GM19193 (cell line): Measurements from ENCODE around the gene SH2D4B.

ENCODE experiments used
- POLR2A ChIP-seq: IDR thresholded peaks from 4 replicates; pipeline ENCODE4 v1.6.1; 2011; ENCODE audit not compliant: insufficient read depth, insufficient read length; ENCODE audit errors: extremely low read depth

Gene SH2D4B

DNA sequence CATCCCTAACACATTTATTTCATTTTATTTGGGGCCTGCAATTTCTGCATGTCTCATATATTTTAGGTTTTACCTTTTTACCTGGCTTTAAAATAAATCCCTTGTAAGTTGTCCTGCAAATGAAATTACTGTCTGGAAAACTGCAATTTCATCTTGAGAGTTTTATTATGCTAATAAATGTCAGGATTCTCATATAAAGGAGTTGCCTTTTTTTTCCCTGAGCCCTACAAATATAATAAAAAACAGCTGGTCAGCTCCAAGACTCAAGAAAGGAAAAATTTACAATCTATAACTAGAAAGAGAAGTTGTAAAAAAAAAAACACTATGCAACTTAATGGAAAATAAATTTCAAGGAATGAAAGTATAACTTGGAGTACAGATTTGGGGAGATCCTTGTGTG, 108.7 kb downstream of the SH2D4B start:
- no peak for TF ChIP-seq POLR2A

GRCh38 chr10:80647173-80647833, 109.6 kb downstream of the SH2D4B start:
- TF ChIP-seq POLR2A, result no peak

DNA sequence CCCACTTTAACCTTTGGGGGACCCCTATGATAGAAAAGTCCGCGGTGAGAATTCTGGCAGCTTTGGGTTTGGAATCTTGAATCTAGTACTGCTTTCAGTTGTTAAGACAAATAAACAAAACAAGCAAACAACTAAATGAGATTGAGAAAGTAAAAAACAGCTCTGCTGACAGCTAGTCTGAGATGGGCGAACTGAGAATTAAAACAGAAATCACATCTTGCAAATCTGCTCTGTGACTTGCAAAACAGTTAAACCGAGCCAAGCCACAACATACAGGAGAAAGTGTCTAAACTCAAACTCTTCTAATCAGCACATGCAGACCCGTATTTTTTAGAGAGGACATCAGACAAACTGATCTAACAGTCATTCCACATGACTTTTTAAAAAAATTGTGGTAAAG, 110.4 kb downstream of the SH2D4B start:
- TF ChIP-seq POLR2A, result no peak

DNA sequence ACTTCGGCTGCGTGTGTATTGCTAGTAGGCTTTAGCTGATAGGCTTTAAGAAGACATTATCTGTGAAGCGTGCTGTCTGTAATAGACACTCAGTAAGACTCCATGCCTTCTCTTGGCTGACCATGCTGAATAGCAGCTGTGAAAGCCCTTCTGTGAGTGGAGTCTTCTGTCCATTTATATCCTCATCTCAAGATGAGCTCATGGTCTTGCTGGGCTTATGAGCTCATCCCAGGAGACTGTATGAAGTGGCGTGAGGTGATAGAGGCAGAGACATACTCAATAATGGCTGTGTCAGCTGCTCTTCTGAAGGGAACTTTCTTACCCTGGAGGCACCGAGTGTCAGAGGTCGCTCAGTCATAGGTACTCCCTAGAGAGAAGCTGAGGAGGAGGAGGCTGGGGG, 111.5 kb downstream of the SH2D4B start:
- TF ChIP-seq POLR2A, result no peak

- TF ChIP-seq POLR2A, result no peak
These were observed 118.2 kb downstream of the SH2D4B start for GRCh38 chr10:80655898-80656297.

DNA sequence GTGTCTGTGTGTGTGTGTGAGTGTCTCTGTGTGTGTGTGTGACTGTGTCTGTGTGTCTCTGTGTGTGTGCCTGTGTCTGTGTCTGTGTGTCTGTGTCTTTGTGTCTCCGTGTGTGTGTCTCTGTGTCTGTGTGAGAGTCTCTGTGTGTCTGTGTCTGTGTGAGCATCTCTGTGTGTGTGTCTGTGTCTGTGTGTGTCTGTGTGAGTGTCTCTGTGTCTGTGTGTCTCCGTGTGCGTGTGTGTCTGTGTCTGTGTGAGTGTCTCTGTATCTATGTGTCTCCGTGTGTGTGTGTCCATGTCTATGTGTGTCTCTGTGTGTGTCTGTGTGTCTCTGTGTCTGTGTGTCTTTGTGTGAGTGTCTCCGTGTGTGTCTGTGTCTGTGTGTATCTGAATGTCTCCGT, 120.4 kb downstream of the SH2D4B start:
- TF ChIP-seq POLR2A, result no peak

DNA sequence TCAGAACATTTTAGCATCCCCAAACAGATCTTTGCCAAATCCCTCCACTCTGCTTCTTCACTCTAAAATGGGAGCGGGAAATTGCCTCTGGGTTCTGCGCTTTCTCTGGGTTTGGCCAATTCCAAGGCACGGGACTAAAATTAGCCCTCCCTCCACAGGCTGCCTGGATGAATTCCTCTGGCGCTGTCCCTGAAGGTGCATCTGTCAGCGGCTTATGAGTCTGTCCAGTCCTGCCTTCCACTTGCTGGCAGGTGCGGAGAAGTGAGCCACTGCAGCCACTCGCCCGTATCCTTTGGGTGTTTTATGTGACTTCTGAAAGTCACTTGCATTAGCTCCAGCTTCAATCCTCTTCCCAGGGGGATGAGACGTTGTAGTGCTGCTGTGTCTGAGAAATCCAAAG, 121.6 kb downstream of the SH2D4B start:
- no peak for TF ChIP-seq POLR2A

GRCh38 chr10:80660266-80660665, 122.6 kb downstream of the SH2D4B start:
- no peak for TF ChIP-seq POLR2A

DNA sequence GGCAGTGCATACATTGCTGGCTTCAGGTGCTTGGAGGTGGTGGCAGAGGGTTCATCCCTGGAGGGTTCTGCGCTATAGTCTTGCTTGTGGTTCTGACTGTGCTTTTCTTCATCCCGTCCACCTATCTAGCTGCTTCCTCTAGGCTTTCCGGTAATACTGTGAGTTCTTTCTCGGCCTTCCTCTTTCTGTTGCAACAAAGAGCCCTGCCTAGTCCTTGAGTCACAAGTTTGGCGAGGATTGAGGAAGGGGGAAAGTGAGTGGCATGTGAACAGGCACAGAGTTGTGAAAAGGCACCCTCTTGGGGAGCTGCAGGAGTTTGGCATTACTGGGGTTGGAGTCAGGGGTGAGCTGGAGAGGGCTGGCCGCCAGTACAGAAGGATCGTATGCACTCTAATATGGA, 123.0 kb downstream of the SH2D4B start:
- TF ChIP-seq POLR2A, result no peak

GRCh38 chr10:80661526-80661925, 123.8 kb downstream of the SH2D4B start:
- TF ChIP-seq POLR2A, result no peak

- no peak for TF ChIP-seq POLR2A
These were observed 124.9 kb downstream of the SH2D4B start for GRCh38 chr10:80662429-80663261.

DNA sequence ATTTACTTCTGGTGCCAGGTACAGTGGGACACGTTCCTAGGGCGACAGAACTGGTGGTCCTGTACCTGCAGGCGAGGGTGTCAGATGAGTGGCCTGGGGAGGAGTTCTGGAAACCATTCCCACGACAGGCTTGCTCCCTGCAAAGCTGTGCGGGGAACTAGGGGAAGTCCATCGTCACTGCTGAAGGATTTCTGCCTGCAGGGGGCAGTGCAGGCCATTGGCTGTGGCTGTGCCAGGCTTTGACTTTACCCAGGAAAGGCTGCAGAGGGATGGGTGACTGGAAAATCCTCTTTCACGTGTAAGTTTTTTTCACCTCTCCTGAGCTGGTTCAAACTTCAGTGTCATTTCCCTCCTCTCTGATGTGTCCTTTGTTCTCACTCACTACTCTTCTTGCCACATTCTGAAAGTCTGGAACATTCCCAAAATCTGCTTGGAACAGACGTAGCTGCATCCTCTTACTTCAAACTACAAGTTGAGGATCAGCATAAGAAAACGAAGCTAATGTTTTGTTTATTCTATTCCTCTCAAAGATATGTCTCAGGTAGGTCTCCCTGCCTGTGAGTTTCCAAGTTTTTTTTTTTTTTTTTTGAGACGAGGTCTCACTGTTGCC, 126.5 kb downstream of the SH2D4B start:
- no peak for TF ChIP-seq POLR2A

- TF ChIP-seq POLR2A, result no peak
These were observed 131.8 kb downstream of the SH2D4B start for GRCh38 chr10:80669485-80669884.

GRCh38 chr10:80670774-80671173, 133.1 kb downstream of the SH2D4B start:
- TF ChIP-seq POLR2A, result no peak

DNA sequence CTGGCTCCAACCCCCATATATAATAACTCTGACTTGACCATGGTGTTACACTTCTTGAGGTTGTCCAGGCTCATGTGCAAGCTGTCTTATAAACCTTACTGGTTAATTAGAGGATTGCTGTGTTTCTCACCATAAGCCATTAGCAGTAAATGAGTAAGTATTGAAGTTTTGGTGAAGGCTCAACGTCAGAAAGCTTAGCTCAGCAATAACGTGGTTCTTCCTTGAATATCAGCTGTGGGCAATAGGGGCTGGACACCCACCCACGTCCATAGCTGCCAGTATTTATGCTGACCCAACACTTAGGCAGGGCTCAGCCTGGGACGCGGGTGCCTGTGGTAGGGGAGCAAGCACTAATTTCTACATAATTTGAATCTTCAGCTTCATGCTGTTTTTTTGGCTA, 134.1 kb downstream of the SH2D4B start:
- no peak for TF ChIP-seq POLR2A

GRCh38 chr10:80672613-80673012, 134.9 kb downstream of the SH2D4B start:
- TF ChIP-seq POLR2A, result no peak
